KBM-7 (cell line): ENCODE measurements around the gene AOAH.
A peak's percentile ranks its signal among the peaks of the same experiment; 100 is the strongest.

ENCODE experiments used
- DNase-seq: peaks from one replicate; pipeline ENCODE4 v3.0.0-alpha.2; 2015
- in situ Hi-C: fragments of 300-500 bp; cut with MboI; formaldehyde crosslinking; loops from 2 replicates; pipeline ENCODE4 v1.14.3; 2020; ENCODE audit warnings: low sequenced_read_pairs, low pct_unique_long_range_greater_than_20kb, mixed read lengths

AOAH gene

GRCh38 chr7:36642414-36642813 lies 81.9 kb downstream of the AOAH start:
- DNase-seq = no peak
- in situ Hi-C loops = no loop called here

- in situ Hi-C loops = no loop called here
- no peak for DNase-seq
These were observed 82.3 kb downstream of the AOAH start for GRCh38 chr7:36642010-36642409.

GRCh38 chr7:36640682-36641081 lies 83.6 kb downstream of the AOAH start:
- in situ Hi-C loops = no loop called here

GRCh38 chr7:36639826-36640225 lies 84.5 kb downstream of the AOAH start:
- in situ Hi-C loops = no loop called here

More at GRCh38 chr7:36640682-36641081, 83.6 kb downstream of the AOAH start:
- no peak for DNase-seq

GRCh38 chr7:36638586-36639263 lies 85.6 kb downstream of the AOAH start:
- in situ Hi-C loops = no loop called here
- DNase-seq = no peak

More at GRCh38 chr7:36639826-36640225, 84.5 kb downstream of the AOAH start:
- DNase-seq = peak; percentile 14

GRCh38 chr7:36638140-36638539 lies 86.2 kb downstream of the AOAH start:
- DNase-seq = no peak
- in situ Hi-C loops = no loop called here

GRCh38 chr7:36637417-36637816 lies 86.9 kb downstream of the AOAH start:
- in situ Hi-C loops = no loop called here
- no peak for DNase-seq

- in situ Hi-C loops = no loop called here
- no peak for DNase-seq
These were observed 88.2 kb downstream of the AOAH start for GRCh38 chr7:36636126-36636525.

GRCh38 chr7:36635091-36635490 lies 89.2 kb downstream of the AOAH start:
- in situ Hi-C loops = no loop called here
- DNase-seq = no peak

GRCh38 chr7:36633377-36633776 lies 90.9 kb downstream of the AOAH start:
- in situ Hi-C loops = no loop called here
- no peak for DNase-seq

- in situ Hi-C loops = no loop called here
- no peak for DNase-seq
These were observed 94.1 kb downstream of the AOAH start for GRCh38 chr7:36630112-36630650.

- no peak for DNase-seq
- in situ Hi-C loops = no loop called here
These were observed 94.9 kb downstream of the AOAH start for GRCh38 chr7:36629351-36629750.

GRCh38 chr7:36627836-36628235 lies 96.5 kb downstream of the AOAH start:
- in situ Hi-C loops = no loop called here
- DNase-seq = no peak

GRCh38 chr7:36626111-36626510 lies 98.2 kb downstream of the AOAH start:
- DNase-seq = no peak
- in situ Hi-C loops = no loop called here

- in situ Hi-C loops = no loop called here
- DNase-seq = peak; percentile 32
These were observed 99.0 kb downstream of the AOAH start for GRCh38 chr7:36625247-36625646.

- in situ Hi-C loops = no loop called here
- DNase-seq = no peak
These were observed 101.0 kb downstream of the AOAH start for GRCh38 chr7:36623247-36623646.

- in situ Hi-C loops = no loop called here
- DNase-seq = no peak
These were observed 102.9 kb downstream of the AOAH start for GRCh38 chr7:36621396-36621795.

GRCh38 chr7:36620166-36620708 lies 104.1 kb downstream of the AOAH start:
- DNase-seq = no peak

GRCh38 chr7:36617408-36617807 lies 106.9 kb downstream of the AOAH start:
- DNase-seq = no peak
- in situ Hi-C loops = no loop called here

More at GRCh38 chr7:36620166-36620708, 104.1 kb downstream of the AOAH start:
- in situ Hi-C loops = no loop called here

GRCh38 chr7:36615852-36616540 lies 108.3 kb downstream of the AOAH start:
- in situ Hi-C loops = no loop called here

More at GRCh38 chr7:36615852-36616540, 108.3 kb downstream of the AOAH start:
- DNase-seq = no peak
